Stimulated activated CD8-positive, alpha-beta memory T cell treated with anti-CD3 and anti-CD28 coated beads, Interleukin-15, amount 100 ng/mL, for 48 hours (primary cell): ENCODE data around the gene MMP25.
A peak's percentile ranks its signal among the peaks of the same experiment; 100 is the strongest.

Experiments used
- DNase-seq, 2 donors: peaks; one replicate each; pipeline ENCODE4 v3.0.0-alpha.2; 2020; ENCODE audit warnings: low read depth in 2 of 2

Gene MMP25

DNA sequence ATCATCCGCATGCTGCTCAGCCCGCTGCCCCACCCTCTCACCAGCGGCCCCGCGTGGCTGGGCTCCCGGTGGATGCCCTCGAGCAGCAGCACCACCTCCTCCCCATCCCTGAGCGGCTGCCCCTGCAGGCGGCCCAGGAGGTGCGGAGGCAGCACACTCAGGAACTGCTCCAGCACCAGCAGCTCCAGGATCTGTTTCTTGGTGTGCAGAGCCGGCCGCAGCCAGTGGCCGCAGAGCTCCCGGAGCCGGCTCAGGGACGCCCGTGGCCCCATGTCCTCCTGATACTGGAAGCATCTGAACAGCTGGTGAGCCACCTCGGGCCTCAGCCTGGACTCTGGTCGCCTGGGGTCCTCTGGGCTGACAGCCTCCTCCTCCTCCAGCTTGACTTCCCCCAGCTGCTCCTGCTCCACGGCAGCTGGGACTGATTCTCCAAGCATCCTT, 46.2 kb downstream of the MMP25 start:
- DNase-seq, result no peak

- DNase-seq, result no peak
Measured at GRCh38 chr16:3094289-3095027, 48.1 kb downstream of the MMP25 start.

- peak; percentile 53 to 57 for DNase-seq
Measured at GRCh38 chr16:3095869-3096268, 49.5 kb downstream of the MMP25 start.

GRCh38 chr16:3096362-3096761, 50.0 kb downstream of the MMP25 start:
- DNase-seq, result no peak

- DNase-seq, result no peak
Measured at GRCh38 chr16:3097266-3097665, 50.9 kb downstream of the MMP25 start.

- no peak for DNase-seq
Measured at GRCh38 chr16:3098459-3099394, 52.4 kb downstream of the MMP25 start, which contains the start of gene ZSCAN10. Gene ZSCAN10, minus strand, starts transcription at chr16:3099294. Its CDS starts 6,357 bp downstream, at chr16:3092937.

GRCh38 chr16:3099395-3099731, 53.0 kb downstream of the MMP25 start:
- DNase-seq, result no peak

- peak; percentile 88 to 92 for DNase-seq
Measured at GRCh38 chr16:3099732-3100499, 53.6 kb downstream of the MMP25 start.

- no peak for DNase-seq
Measured at GRCh38 chr16:3101018-3101840, 54.9 kb downstream of the MMP25 start.

GRCh38 chr16:3101841-3102470, 55.6 kb downstream of the MMP25 start:
- no peak for DNase-seq

DNA sequence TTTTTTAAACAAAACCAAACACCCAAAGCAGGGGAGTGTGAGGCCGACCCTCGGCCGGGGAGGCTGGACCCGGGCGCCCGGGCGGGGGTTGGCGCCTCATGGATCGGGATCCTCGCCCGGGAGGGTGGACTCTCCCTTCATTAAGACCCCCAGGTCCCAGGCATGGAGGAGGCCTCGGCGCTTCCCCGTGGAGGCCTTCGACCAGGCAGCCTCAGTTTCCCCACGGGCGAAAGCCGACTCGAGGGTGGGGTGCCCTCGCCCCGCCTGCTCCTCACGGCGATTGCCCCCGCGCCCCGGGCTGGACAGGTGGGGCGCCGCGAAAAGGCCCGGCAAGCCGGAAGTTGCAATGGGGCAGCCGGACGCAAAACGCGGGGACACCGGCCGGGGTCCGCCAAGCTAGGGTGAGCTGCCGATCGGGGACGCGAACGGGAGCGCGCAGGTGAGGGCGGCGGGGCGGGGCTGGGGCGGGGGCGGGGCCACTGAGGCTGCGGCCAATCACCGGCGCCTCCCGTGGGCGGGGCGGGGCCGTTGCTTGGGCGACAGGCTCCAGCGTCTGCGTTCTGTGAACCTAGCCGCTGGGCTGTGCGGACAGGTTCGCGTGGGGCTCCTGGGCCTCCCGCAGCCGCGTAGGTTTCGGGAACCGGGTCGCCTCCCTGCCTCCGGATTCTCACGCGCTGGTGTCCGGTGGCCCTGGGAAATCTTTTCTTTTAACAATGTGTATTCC, 60.0 kb downstream of the MMP25 start:
- peak; percentile 88 to 91 for DNase-seq
